Stomach (tissue), 9 donors: ENCODE measurements around the gene MOGAT1. TPM values are rescaled to one million over a fixed set of nuclear protein-coding genes. Genes with fewer than 3 reads are reported as not detected.

Experiments
- DNase-seq, 2 donors: peaks; one replicate each; pipeline versions ENCODE4 v3.0.0 to v3.0.0-alpha.2; 2013 to 2019
- H3K27ac ChIP-seq, 5 donors: fragments of 200-600 bp in 4 of 5; sonication (generic) in 4 of 5; one replicate each; pipeline ENCODE4 v1.5.1; 2013 to 2019; ENCODE audit warnings: mild to moderate bottlenecking in 1 of 5, moderate library complexity in 1 of 5
- H3K27me3 ChIP-seq, 3 donors: fragments of 200-600 bp; sonication (generic); one replicate each; pipeline ENCODE4 v1.5.1; 2017 to 2019; ENCODE audit warnings: mixed run types in 1 of 3
- H3K36me3 ChIP-seq, 4 donors: fragments of 200-600 bp; sonication (generic); 1 replicate in 3 of 4; 2 replicates in 1 of 4; pipeline ENCODE4 v1.5.1; 2016 to 2019
- H3K4me1 ChIP-seq, 4 donors: fragments of 200-600 bp; sonication (generic); one replicate each; pipeline ENCODE4 v1.5.1; 2016 to 2019
- H3K4me3 ChIP-seq, 4 donors: fragments of 200-600 bp; sonication (generic) in 3 of 4; one replicate each; pipeline ENCODE4 v1.5.1; 2016 to 2019; ENCODE audit warnings: mild to moderate bottlenecking in 1 of 4
- H3K9me3 ChIP-seq, 4 donors: fragments of 200-600 bp; sonication (generic); one replicate each; pipeline ENCODE4 v1.5.1; 2016 to 2019
- EP300 ChIP-seq: sonication (generic); formaldehyde crosslinking; IDR thresholded peaks from one replicate; pipeline ENCODE4 v1.6.1; 2017; ENCODE audit warnings: antibody characterized with exemption
- POLR2A ChIP-seq, 4 donors: fragments of 450-650 bp; IDR thresholded peaks; one replicate each; pipeline ENCODE4 v1.6.1; 2016; ENCODE audit warnings: antibody characterized with exemption in 4 of 4, control low read depth in 2 of 4, mild to moderate bottlenecking in 1 of 4, moderate library complexity in 1 of 4
- POLR2AphosphoS5 ChIP-seq, 3 donors: sonication (generic); formaldehyde crosslinking; IDR thresholded peaks; one replicate each; pipeline ENCODE4 v1.6.1; 2016; ENCODE audit warnings: antibody characterized with exemption in 3 of 3
- WGBS, 5 donors: extraction: QIAGEN DNeasy Blood & Tissue Kit in 3 of 5; methylation state at CpG; one replicate each; pipeline versions ENCODE4 v1.1.5 to v1.1.7; 2013 to 2018; 5-methylcytosine and 5-hydroxymethylcytosine counted together
- intact Hi-C: fragments of 100-400 bp; cut with DNase I; formaldehyde crosslinking; loops from one replicate; pipeline ENCODE4 v1.15.1; 2023; ENCODE audit warnings: low total_unique reads
- polyA plus RNA-seq, 3 donors: library from polyadenylated mRNA; stranded (reverse); fragments of 200-250 nt; gene quantifications; one replicate each; pipeline ENCODE4 v1.2.3, GENCODE V29; 2013
- total RNA-seq, 5 donors: library from RNA; depleted of rRNA; stranded (reverse); fragments of >200 nt; gene quantifications; one replicate each; pipeline versions ENCODE4 v1.1.0 to v1.2.3, GENCODE V29; 2014 to 2016
- TF ChIP-seq, protein P1 (sequence below), 7 experiments: fragments of 450-650 bp in 4 of 7; fragments of 200-600 bp in 3 of 7; sonication (generic) in 3 of 7; IDR thresholded peaks; one replicate each; pipeline ENCODE4 v1.5.1; 2016 to 2019; ENCODE audit warnings: antibody characterized with exemption in 7 of 7, control low read depth in 2 of 7, mild to moderate bottlenecking in 1 of 7
- donor health status: healthy with polysubstance abuse.
- donor health status: Bipolar disorder and iron deficiency.
- donor health status: healthy.

Gene MOGAT1
- total and polyA plus RNA-seq, 8 donors = 0.15 to 1.8 TPM; not detected in 6

DNA sequence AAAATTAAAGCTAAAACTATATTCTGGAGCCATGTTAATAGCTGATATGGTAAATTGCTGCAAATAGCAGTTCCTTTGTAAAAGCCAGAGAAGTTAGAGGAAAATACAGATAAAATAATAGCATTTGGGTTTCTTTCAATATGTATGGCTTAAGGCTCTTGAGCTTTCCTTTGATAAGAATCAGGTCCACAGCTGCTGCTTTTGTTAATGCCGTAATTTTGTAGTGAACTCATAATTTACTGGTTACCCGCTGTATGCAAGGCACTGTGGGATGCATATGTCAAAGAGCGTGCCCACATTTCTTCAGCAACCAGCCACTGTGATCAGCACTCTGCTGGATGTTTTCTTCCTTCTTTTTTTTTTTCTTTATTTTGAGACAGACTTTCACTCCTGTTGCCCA lies 79.1 kb downstream of the MOGAT1 start:
- Histone ChIP-seq H3K9me3 (no peaks in the 10 kb centered on the region), H3K27ac (no peak overlapping the region), H3K36me3 (no peaks in the 10 kb centered on the region), H3K4me1 (peaks cover 10 to 33% (median 20%) of the 10 kb centered on the region in 4 donors), H3K27me3 (no peaks in the 10 kb centered on the region), H3K4me3 (no peak overlapping the region)
- 72 to 94% (median 88%) methylated on average over 3 of the region's 3 CpGs for WGBS, 5 donors
- intact Hi-C loops = no loop called here
- no peak for DNase-seq
- TF ChIP-seq POLR2A (IDR thresholded peaks at IDR 0.05) = no peak
- no peak for TF ChIP-seq POLR2AphosphoS5 (IDR thresholded peaks at IDR 0.05)
- TF ChIP-seq EP300 = no peak
- TF ChIP-seq, protein P1, sequence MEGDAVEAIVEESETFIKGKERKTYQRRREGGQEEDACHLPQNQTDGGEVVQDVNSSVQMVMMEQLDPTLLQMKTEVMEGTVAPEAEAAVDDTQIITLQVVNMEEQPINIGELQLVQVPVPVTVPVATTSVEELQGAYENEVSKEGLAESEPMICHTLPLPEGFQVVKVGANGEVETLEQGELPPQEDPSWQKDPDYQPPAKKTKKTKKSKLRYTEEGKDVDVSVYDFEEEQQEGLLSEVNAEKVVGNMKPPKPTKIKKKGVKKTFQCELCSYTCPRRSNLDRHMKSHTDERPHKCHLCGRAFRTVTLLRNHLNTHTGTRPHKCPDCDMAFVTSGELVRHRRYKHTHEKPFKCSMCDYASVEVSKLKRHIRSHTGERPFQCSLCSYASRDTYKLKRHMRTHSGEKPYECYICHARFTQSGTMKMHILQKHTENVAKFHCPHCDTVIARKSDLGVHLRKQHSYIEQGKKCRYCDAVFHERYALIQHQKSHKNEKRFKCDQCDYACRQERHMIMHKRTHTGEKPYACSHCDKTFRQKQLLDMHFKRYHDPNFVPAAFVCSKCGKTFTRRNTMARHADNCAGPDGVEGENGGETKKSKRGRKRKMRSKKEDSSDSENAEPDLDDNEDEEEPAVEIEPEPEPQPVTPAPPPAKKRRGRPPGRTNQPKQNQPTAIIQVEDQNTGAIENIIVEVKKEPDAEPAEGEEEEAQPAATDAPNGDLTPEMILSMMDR (IDR thresholded peaks at IDR 0.05) = no peak

DNA sequence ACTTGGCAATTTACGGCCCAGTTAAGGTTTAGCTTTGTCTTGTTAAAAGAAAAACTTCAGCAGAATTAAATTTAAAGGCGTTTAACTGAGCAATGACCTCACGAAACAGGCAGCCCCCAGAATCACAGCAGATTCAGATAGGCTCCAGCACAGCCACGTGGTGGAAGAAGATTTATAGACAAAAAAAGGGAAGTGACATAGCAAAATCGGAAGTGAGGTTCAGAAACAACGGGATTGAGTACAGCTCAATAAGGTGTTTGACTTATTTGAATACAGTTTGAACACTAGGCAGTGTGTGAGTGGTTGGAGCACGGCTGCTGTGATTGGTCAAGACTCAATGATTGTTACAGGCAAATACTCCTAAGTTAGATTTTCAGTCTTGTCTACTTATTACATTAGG lies 79.8 kb downstream of the MOGAT1 start:
- no peak overlapping the region for H3K27ac ChIP-seq
- TF ChIP-seq, protein P1 (IDR thresholded peaks at IDR 0.05) = no peak
- TF ChIP-seq POLR2A (IDR thresholded peaks at IDR 0.05) (no peak), POLR2AphosphoS5 (IDR thresholded peaks at IDR 0.05) (no peak), EP300 (no peak)
- intact Hi-C loops = no loop called here
- H3K4me3 ChIP-seq = no peak overlapping the region
- peaks cover 10 to 26% (median 18%) of the 10 kb centered on the region in 4 donors for H3K4me1 ChIP-seq
- 87 to 94% (median 92%) methylated on average over 7 of the region's 7 CpGs for WGBS, 5 donors
- H3K36me3 ChIP-seq = no peaks in the 10 kb centered on the region
- no peaks in the 10 kb centered on the region for H3K9me3 ChIP-seq
- H3K27me3 ChIP-seq = no peaks in the 10 kb centered on the region
- DNase-seq = no peak

DNA sequence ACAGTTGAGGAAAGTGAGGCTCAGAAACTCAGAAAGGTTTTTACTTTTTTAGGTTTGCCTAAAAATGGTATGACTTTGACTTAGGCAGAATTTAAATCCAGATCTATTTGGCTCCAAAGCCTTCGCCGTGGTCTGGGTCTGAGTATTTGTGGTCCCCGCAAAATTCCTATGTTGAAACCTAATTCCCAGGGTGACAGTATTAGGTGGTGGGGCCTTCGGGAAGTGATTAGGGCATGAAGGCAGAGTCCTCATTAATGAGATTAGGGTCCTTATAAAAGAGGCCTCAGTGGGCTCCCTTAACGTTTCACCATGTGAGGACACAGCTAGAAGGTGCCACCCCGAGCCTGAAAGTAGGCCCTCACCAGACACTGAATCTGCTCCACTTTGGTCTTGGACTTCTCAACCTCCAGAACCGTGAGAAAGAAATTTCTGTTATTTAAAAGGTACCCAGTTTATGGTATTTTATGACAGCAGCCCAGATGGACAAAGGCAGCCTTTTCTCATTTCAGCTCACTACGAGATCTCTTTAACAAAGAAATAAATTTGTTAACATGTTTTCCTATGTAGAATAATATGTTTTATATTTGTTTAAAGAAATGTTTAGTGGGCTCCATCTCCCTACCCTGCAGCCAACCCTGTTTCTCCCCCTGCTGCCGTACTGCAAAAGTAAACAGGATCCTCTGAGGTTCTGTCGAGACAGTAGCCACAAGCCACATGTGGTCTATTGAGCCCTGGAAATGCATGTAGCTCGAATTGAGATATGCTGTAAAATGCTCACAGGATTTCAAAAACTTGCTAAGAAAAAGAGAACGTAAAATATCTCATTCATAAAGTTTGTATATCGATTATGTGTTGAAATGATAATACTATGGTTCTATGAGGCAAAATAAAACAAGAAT lies 80.6 kb downstream of the MOGAT1 start:
- no peaks in the 10 kb centered on the region for H3K36me3 ChIP-seq
- no peaks in the 10 kb centered on the region for H3K27me3 ChIP-seq
- 77 to 87% (median 82%) methylated on average over 13 of the region's 13 CpGs for WGBS, 5 donors
- H3K27ac ChIP-seq = peak overlapping the region in 2 of 5 donors; percentile 60 to 61
- TF ChIP-seq POLR2AphosphoS5 (IDR thresholded peaks at IDR 0.05) (no peak), POLR2A (IDR thresholded peaks at IDR 0.05) (no peak), EP300 (no peak)
- TF ChIP-seq, protein P1 (IDR thresholded peaks at IDR 0.05) = no peak
- H3K4me3 ChIP-seq = no peak overlapping the region
- DNase-seq = no peak
- no peaks in the 10 kb centered on the region for H3K9me3 ChIP-seq
- intact Hi-C loops = no loop called here
- peaks cover 10 to 20% (median 17%) of the 10 kb centered on the region in 4 donors for H3K4me1 ChIP-seq

DNA sequence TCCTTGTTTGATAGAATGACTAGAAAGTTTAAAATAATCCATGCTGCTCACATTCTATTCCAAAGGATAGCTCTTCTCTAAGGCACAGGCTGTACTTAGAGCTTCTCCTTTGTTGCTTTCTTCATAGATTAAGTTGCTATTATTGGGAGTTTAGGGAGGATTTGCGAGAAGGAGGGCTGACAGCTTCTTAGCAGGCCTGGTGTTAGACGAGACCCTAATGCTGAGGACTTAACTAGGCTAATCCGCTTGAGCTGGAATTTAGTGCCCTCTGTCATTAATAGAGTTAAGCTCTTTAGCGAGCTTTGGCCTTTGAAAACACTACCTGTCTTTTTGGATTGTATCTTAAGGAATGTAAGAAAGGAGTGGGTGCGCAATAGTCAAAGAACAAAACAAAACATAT lies 81.3 kb downstream of the MOGAT1 start:
- intact Hi-C loops = no loop called here
- no peak for TF ChIP-seq POLR2AphosphoS5 (IDR thresholded peaks at IDR 0.05)
- TF ChIP-seq EP300 = no peak
- no peak for TF ChIP-seq POLR2A (IDR thresholded peaks at IDR 0.05)
- TF ChIP-seq, protein P1 (IDR thresholded peaks at IDR 0.05) = no peak
- H3K4me3 ChIP-seq = no peak overlapping the region
- no peaks in the 10 kb centered on the region for H3K27me3 ChIP-seq
- no peak for DNase-seq
- peaks cover 10 to 20% (median 17%) of the 10 kb centered on the region in 4 donors for H3K4me1 ChIP-seq
- no peaks in the 10 kb centered on the region for H3K9me3 ChIP-seq
- no peaks in the 10 kb centered on the region for H3K36me3 ChIP-seq
- peak overlapping the region in 3 of 5 donors; percentile 30 to 61 (median 60) for H3K27ac ChIP-seq
- 74 to 83% (median 77%) methylated on average over 5 of the region's 5 CpGs for WGBS, 5 donors
